Stimulated activated CD4-positive, alpha-beta T cell treated with anti-CD3 and anti-CD28 coated beads, TNF-alpha, amount 100 ng/mL, for 4 hours (primary cell): ENCODE results near the gene SLC5A1.
"Not testable (repeated sequence)": the region's sequence is repeated elsewhere in the genome, so short reads cannot be mapped to it uniquely, and the experiment has no call there.

Experiments used
- DNase-seq, 3 experiments: peaks; one replicate each; pipeline ENCODE4 v3.0.0-alpha.2; 2020; ENCODE audit warnings: low read depth in 3 of 3

SLC5A1 gene

GRCh38 chr22:32088084-32088483 is 45.0 kb downstream of the SLC5A1 start:
- no peak for DNase-seq

- no peak for DNase-seq
These were observed 54.0 kb downstream of the SLC5A1 start for GRCh38 chr22:32097018-32097417.

GRCh38 chr22:32097881-32098499 is 54.9 kb downstream of the SLC5A1 start:
- no peak for DNase-seq

GRCh38 chr22:32100711-32101110 is 57.6 kb downstream of the SLC5A1 start:
- DNase-seq, result no peak

- no peak for DNase-seq
These were observed 60.7 kb downstream of the SLC5A1 start for GRCh38 chr22:32103658-32104315.

- no peak for DNase-seq
These were observed 63.9 kb downstream of the SLC5A1 start for GRCh38 chr22:32106930-32107329.

GRCh38 chr22:32112380-32112779 is 69.3 kb downstream of the SLC5A1 start:
- DNase-seq, result no peak

- DNase-seq, result no peak
These were observed 76.6 kb downstream of the SLC5A1 start for GRCh38 chr22:32119568-32120235.

- DNase-seq, result no peak
These were observed 77.5 kb downstream of the SLC5A1 start for GRCh38 chr22:32120603-32121002.

GRCh38 chr22:32122899-32123298 is 79.8 kb downstream of the SLC5A1 start:
- DNase-seq, result no peak

- no peak for DNase-seq
These were observed 80.6 kb downstream of the SLC5A1 start for GRCh38 chr22:32123657-32124056.

GRCh38 chr22:32127904-32128303 is 84.8 kb downstream of the SLC5A1 start:
- DNase-seq, result no peak

GRCh38 chr22:32130464-32130863 is 87.4 kb downstream of the SLC5A1 start:
- DNase-seq, result no peak

GRCh38 chr22:32132126-32132525 is 89.1 kb downstream of the SLC5A1 start:
- no peak for DNase-seq

GRCh38 chr22:32132783-32133182 is 89.7 kb downstream of the SLC5A1 start:
- DNase-seq, result no peak

GRCh38 chr22:32134796-32135195 is 91.7 kb downstream of the SLC5A1 start:
- DNase-seq, result not testable (repeated sequence)

GRCh38 chr22:32135958-32136357 is 92.9 kb downstream of the SLC5A1 start:
- not testable (repeated sequence) for DNase-seq

GRCh38 chr22:32136881-32137280 is 93.8 kb downstream of the SLC5A1 start:
- DNase-seq, result not testable (repeated sequence)

GRCh38 chr22:32137731-32138324 is 94.8 kb downstream of the SLC5A1 start:
- DNase-seq, result peak; percentile 15 to 52 (median 29)

GRCh38 chr22:32138576-32138975 is 95.5 kb downstream of the SLC5A1 start:
- DNase-seq, result not testable (repeated sequence)

- DNase-seq, result not testable (repeated sequence)
These were observed 97.6 kb downstream of the SLC5A1 start for GRCh38 chr22:32140688-32141087.

GRCh38 chr22:32142600-32142999 is 99.5 kb downstream of the SLC5A1 start:
- DNase-seq, result no peak
